ENCODE measurements around the gene ARHGEF16. TPM values are rescaled to one million over a fixed set of nuclear protein-coding genes. Genes with fewer than 3 reads are reported as not detected.

The ARHGEF16 gene
- polyA plus RNA-seq, 3 donors = 1.2 to 9.0 (median 4.6) TPM

DNA sequence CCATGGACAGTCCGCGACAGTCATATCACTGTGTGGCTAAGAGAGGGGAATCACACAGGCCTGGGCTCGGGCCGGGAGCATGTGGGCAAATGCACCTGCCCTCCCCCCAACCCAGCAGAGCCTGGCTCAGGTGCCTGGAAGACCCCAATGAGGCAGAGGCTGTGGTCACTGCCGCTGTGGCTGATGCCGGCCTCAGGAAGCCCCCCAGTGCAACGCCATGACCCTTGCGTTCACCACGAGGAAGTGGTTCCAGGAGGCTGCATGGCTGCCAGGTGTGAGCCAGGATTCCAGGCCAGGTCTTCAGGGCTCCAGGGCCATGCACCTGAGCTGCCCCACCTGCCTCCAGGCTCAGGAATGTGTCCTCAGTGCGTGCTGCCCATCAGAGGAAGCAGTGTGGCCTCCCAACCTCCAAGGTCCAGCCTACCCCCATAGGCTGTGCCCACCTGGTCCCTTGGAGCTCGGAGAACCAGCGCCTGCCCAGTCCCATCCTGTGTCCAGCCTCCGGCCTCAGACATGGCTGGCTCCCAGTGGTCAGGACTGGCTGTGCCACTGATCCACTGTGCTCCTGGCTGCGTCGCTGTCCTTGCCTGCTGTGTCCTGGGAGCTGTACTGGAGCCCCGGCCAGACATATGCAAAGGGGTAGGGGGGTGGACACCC is 8.0 kb downstream of the ARHGEF16 start:
- H3K27ac ChIP-seq (ENCODE audit: low read depth, low read length) = no peak overlapping the region
- 86 to 93% (median 87%) methylated on average over 16 of the region's 16 CpGs for WGBS, 3 donors

DNA sequence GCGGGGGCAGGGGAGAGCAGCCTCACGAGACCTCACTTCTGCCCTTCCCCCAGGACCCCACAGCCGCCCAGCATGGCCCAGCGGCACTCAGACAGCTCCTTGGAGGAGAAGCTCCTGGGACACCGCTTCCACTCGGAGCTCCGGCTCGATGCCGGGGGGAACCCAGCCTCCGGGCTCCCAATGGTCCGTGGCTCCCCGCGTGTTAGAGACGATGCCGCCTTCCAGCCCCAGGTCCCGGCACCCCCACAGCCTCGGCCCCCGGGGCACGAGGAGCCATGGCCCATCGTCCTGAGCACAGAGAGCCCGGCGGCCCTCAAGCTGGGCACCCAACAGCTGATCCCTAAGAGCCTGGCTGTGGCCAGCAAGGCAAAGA is 8.5 kb downstream of the ARHGEF16 start:
- H3K27ac ChIP-seq (ENCODE audit: low read depth, low read length) = no peak overlapping the region
- 93 to 95% (median 94%) methylated on average over 22 of the region's 22 CpGs for whole genome bisulfite sequencing, 3 donors

DNA sequence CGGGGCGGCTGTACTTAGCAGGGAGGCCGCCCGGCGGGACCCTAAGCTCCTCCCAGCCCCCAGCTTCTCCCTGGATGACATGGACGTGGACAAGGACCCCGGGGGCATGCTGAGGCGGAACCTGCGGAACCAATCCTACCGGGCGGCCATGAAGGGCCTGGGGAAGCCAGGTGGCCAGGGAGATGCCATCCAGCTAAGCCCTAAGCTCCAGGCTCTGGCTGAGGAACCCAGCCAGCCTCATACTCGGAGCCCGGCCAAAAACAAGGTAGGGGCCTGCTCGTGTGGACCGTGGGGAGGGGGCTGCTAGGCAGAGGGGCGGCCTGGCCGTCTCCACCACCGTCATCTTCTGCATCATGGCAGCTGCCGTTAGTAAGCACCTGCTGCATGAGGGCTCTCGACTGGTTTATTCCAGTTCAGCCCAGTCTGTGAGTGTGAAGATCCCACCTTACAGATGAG is 9.0 kb downstream of the ARHGEF16 start:
- no peak overlapping the region for H3K27ac ChIP-seq (ENCODE audit: low read depth, low read length)
- WGBS, 3 donors = 89 to 93% (median 93%) methylated on average over 20 of the region's 20 CpGs

DNA sequence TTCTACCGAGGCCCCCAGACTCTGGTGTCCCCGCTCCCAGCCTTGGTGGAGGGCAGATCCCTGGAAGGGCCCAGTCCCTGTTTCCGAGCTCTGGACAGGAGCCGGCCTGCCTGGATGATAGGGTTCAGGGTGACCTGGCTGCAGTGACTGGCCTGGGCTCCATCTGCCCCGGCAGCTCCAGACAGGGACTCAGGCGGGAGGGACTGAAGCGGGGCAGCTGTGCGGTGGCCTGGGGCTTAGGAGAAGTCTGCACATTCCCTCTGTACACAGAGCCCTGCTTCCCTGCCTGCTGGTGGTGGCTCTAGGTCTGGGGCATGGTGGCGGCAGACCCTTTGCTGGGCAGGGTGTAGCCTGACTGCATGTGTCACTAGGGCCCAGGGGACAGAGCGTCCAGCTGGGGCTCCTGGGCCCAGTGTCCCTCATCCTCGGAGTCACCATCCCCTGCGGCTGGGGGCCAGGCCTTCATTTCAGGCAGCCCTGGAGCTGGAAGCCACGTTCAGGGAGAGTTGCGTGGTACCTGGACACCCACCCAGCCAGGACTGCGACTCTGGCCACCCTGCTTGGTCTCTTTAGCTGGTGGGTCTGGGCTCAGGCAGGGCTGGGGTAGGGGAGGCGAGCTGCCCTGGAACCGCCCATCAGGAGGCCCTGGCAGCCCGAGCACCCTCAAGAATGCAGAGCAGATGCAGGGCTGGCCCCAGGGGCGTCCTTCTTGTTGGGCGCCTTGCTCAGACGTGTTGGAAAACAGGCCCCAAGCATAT is 9.6 kb downstream of the ARHGEF16 start:
- H3K27ac ChIP-seq (ENCODE audit: low read depth, low read length) = no peak overlapping the region
- 86 to 96% (median 89%) methylated on average over 21 of the region's 21 CpGs for WGBS, 3 donors

DNA sequence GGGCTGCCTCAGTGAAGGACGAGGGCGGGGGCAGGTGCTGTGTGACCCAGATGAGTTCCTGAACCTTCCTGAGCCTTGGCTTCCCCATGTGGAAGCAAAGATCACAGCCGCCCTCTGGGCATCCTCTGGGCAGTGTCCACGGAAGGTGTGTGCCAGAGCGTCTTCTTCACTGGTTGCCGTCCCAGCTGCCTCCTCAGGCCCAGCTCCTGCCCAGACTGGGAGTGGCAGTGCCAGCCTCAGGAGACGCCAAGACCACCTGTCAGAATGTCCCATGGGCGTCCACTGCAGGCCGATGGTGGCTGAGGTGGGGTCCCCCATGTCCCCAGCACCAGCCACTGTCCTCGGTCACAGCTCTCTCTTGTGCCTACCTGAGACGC is 10.2 kb downstream of the ARHGEF16 start:
- 87 to 98% (median 88%) methylated on average over 10 to 11 of the region's 11 CpGs for WGBS, 3 donors
- H3K27ac ChIP-seq (ENCODE audit: low read depth, low read length) = no peak overlapping the region

DNA sequence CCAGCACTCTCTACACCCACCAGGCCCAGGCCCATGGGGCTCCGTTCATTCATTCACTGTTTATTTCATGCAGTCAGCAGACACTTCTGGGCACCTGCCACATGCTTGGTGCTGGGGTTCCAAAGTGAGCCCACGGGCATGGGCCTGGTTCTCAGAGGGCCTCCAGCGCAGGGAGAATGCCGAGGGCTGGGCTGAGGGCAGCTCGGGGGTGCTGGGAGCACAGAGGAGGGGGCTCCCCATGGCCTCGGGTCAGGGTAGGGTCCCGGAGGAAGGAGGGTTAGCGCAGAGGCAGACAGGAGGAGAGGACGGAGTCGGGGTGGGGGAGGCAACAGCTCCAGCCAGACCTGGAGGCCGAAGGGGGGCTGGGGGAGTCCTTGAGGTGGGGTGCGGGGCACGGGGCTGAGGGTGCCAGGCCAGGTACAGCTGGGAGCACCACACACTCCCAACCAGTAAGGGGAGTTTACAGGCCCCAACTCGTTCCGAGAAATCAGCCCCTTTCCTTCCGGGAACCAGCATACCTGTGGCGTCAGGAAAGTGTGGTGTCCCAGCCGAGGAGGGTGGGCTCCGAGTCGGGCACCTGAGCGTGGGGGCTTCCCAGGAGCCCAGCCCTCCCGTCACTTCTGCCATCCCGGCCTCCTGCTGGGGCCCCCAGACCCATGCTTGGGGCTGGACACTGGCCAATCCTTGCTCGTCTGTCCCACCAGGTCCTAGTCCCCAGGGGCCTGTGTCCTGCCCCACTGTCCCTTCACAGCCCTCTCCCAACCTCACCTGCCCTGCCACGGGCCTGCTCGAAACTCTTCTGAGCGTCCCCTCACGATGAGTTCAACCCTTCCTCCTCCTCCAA is 10.8 kb downstream of the ARHGEF16 start:
- 80 to 86% (median 85%) methylated on average over 24 to 27 of the region's 28 CpGs for WGBS, 3 donors
- no peak overlapping the region for H3K27ac ChIP-seq (ENCODE audit: low read depth, low read length)

DNA sequence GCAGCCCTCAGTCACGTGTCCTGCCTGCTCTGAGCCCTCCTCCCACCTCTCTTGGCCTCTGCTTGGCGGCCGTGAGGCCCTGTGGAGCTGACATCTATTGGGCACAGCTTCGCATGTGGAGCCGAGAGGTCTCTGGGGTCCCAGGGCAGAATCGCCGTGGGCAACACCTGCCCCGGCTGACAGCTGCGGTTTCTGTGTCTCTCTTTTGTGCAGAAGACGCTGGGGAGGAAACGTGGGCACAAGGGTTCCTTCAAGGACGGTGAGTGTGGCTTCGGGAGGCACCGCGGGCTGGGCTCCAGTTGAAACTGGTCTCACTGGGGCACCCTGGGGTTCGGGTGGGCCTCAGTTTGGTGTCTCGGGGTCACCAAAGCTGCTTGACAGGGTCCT is 11.5 kb downstream of the ARHGEF16 start:
- WGBS, 3 donors = 79 to 93% (median 80%) methylated on average over 17 of the region's 17 CpGs
- H3K27ac ChIP-seq (ENCODE audit: low read depth, low read length) = no peak overlapping the region

DNA sequence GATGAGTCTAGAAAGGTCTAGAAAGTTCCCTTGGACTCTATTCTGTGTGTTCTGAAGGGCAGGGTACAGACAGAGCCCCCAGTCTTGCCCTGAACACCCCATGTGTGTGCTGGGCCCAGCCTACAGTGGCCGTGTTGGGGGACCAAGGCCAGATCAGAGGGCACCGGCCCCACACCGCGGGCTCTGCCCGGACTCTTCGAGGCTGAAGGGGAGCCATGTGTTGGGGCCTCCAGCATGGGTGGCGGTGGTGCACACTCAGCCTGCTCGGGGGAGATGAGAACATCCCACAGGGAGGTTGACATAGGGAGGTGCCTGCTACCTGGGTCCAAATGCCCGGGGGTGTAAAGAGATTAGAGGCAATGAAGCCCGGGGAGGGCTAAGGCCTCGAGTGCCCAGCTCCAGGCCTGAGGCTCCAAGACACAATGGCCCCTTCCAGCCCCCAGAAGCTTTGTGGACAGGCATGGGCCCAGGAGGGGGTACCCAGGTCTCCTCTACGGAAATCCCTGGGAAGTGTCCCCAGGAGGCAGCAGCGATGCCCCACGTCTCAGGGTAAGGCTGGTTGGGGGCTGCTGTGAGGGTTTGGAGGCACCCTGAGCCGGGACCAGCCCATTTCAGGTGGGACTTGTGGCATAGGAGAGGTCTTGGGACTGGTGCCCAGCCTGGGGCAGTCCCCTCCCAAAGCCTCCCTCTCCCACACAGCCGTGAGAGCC is 12.1 kb downstream of the ARHGEF16 start:
- WGBS, 3 donors = 87 to 95% (median 90%) methylated on average over 16 of the region's 16 CpGs
- no peak overlapping the region for H3K27ac ChIP-seq (ENCODE audit: low read depth, low read length)

DNA sequence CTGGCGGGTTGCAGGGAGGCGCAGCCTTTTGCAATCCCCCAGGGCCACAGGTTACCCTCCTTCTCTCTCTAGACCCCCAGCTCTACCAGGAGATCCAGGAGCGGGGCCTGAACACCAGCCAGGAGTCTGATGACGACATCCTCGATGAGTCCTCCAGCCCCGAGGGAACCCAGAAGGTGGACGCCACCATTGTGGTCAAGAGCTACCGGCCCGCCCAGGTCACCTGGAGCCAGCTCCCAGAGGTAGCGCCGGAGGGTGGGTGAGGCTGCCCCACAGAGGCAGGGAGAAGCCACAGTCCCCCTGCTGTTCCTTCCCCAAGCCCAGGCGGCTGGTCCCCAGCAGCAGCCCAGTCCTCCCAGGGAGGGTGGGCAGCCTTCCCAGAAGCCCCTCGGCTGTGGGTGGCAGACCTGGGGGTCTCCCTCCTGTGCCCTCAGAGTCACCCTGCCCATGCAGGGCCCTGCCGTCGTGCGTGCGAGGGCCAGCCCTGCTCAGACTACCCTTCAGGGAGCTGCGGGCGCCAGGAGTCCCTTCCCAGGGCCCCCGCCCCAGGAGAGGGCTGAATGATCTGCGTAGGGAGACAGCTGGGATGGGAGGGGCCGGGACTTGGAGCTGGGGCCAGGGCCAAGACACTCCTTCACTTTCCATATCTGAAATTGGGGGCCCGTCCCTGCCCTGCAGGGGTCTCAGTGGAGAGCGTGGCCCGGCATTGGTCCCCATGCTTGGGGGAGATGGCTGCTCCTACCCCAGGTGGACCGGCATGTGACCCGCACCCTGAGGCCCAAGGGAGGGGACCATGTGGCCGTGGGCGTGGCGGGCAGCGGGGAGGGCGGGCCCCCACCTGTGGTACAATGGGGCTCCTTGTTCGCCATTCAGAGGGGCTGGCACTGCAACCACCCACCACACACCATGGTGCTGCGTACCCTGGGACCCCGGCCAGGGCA is 12.9 kb downstream of the ARHGEF16 start:
- WGBS, 3 donors = 78 to 91% (median 81%) methylated on average over 34 to 35 of the region's 35 CpGs

DNA sequence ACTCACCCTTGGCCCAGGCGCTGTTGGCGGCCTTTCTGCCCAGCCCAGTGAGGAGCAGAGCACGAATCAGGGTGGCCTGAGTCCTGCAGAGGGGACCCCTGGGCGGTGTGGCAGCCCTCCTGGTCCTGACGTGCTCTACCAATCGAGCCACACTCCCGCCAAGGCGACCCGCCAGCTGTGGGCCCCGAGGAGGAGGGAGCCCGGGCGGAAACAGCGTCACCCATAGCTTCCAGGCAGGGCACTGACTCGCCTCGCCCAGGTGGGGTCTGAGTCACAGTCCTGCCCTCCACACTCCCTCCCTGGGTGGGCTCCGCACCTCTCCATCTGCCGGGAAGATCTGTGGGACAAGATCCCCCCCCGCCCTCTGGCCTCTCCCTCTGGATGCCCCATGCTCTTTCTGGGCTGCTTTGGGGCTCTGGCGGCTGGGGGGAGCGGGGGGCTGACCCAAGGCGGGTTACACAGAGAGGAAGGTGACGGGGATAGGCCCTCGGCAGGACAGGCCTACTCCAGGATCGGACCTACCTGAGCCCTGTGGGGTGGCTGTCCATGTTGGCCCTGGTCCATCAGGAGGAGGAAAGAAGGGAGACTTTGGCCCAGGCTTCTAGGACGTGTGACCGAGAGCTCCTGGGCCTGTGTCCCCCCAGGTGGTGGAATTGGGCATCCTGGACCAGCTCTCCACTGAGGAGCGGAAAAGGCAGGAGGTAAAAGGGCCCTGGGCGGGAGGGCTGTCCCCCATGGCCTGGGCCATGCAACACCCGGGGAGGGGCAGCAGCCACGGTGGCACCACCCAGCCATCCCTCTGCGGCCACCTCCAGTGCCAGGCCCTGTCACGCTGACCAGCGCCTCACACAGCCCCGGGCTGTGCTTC is 14.0 kb downstream of the ARHGEF16 start:
- 84 to 91% (median 87%) methylated on average over 31 to 34 of the region's 34 CpGs for WGBS, 3 donors
- H3K27ac ChIP-seq (ENCODE audit: low read depth, low read length) = no peak overlapping the region

More for the DNA sequence above, 12.9 kb downstream of the ARHGEF16 start:
- H3K27ac ChIP-seq (ENCODE audit: low read depth, low read length) = no peak overlapping the region

DNA sequence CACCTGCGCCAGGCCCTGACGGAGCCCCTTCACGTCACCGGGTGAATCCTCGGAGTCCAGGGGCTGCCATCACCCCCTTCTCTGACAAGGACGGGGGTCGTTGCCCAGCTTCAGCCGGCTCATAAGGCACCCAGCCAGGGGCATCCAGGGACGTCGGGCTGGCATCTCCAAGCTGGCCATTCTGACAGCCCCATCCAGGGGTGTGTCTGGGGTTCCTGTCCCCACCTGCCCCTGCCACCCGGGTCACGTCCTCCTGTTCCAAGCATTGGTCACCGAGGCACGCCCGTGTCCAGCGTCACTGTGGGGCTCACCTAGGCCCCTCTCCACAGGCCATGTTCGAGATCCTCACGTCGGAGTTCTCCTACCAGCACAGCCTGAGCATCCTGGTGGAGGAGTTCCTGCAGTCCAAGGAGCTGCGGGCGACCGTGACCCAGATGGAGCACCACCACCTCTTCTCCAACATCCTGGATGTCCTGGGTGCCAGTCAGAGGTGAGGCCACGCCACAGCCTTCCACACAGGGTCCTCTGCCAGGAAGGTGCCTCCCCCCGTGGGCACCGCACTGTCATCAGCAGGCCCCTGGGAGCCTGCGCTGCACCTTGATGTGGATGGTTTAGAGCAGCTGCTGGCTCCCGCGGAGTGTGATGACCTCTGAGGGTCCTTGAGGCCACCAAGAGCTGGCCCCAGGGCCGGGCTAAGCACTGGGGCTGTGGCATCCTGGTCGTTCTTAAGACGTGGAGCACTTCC is 14.8 kb downstream of the ARHGEF16 start:
- WGBS, 3 donors = 89 to 97% (median 92%) methylated on average over 31 of the region's 31 CpGs
- H3K27ac ChIP-seq (ENCODE audit: low read depth, low read length) = no peak overlapping the region

DNA sequence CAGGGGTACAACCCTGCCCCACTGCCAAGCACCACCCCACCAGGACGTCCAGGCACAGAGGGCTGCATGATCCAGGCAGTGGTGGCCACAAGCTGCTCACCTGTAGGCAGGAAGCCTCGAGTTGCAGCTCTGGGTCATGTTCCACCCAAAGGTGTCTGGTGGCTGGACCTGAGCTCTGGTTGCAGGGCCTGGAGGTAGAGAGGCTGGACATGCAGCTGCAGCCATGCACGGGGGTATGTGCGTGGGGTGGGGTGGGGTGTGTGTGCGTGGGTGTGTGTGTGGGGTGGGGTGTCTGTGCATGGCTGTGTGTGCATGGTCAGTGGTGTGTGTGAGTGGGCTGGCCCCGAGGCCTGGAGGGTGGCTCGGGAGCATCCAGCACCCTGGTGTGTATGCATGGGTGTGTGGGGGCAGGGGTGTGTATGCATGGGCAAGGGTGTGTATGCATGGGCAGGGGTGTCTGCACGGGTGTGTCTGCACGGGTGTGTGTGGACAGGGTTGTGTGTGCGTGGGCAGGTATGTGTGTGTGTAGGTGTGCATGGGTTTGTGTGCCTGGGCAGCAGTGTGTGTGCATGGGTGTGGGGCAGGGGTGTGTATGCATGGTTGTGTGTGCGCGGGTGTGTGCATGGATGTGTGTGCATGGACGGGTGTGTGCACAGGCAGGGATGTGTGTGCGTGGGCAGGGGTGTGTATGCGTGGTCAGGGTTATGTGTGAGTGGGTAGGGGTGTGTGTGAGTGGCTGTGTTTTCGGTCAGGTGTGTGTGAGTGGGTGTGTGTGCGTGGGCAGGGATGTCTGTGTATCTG is 15.6 kb downstream of the ARHGEF16 start:
- 90 to 93% (median 91%) methylated on average over 17 of the region's 17 CpGs for WGBS, 3 donors
- H3K27ac ChIP-seq (ENCODE audit: low read depth, low read length) = no peak overlapping the region

DNA sequence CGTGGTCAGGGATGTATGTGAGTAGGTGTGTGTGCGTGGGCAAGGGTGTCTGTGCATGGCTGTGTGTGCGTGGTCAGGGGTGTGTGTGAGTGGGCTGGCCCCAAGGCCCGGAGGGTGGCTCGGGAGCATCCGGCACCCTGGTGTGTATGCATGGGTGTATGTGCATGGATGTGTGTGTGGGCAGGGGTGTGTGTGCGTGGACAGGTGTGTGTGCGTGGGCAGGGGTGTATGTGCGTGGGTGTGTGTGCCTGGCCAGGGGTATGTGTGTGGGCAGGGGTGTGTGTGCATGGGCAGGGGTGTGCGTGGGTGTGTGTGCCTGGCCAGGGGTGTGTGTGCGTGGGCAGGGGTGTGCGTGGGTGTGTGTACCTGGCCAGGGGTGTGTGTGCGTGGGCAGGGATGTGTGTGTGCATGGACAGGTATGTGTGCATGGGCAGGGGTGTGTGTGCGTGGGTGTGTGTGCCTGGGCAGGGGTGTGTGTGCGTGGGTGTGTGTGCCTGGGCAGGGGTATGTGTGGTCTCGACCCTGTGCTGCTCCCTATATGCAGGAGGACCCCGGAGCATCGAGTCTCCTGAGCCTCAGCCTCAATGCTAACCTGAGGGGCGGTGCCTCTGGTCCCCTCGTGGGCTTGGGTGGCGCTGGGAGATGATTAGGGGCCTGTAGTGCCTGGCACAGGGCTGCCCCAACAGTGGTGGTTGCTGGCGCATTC is 16.3 kb downstream of the ARHGEF16 start:
- H3K27ac ChIP-seq (ENCODE audit: low read depth, low read length) = no peak overlapping the region
- WGBS, 3 donors = 83 to 89% (median 84%) methylated on average over 22 of the region's 22 CpGs

DNA sequence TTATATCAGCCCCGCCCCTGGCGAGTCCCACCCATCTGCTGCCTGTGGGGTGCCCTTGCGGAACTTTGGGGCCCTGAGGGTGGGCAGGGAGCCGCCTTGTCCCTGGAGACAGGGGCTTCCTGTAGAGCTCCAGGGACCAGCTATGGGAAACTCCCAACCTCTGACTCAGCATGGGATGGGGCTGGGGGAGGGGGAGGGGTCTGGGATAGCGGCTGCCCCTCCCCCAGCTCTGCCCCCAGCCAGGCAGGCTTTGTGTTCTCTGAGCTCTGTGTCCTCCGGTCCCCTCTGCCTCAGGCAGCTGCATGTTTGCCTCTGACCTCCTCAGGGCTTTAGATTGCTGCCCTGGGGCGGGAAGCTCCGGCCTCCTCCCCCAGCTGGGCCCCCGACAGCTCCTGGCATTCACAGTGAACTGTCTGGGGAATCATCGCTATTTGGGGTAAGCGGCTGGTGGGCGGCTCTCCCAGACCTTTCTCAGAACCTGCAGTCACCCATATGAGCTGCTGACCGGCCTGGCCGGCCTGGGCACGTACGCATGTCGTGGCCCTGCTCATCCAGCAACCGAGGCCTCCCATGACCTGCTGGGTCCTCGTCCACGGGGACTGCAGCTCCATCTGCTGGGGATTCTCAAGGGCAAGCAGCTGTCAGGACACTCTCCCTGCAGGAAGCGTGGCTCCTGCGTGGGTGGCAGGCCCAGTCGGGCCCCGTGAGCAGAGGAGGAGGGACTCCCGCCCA is 17.1 kb downstream of the ARHGEF16 start:
- no peak overlapping the region for H3K27ac ChIP-seq (ENCODE audit: low read depth, low read length)
- WGBS, 3 donors = 32 to 73% (median 48%) methylated on average over 23 to 25 of the region's 25 CpGs
